GM12878 (cell line): ENCODE results near the gene VIPAS39. TPM values are rescaled to one million over a fixed set of nuclear protein-coding genes. Genes with fewer than 3 reads are reported as not detected.

Source experiments
- ATAC-seq: fragments of 200-7000 bp; cut with Tn5 transposase; 3 replicates; pipeline ENCODE4 v1.9.1; 2020; ENCODE audit warnings: mild to moderate bottlenecking, moderate library complexity
- BruUV-seq: library from RNA; stranded (reverse); fragments of 400-500 nt; replicated peaks from 2 replicates; lab custom pipeline; 2021; lab: Mats Ljungman, UMichigan
- CTCF ChIA-PET: fragments of 300-600 bp; sonication (Branson Sonifier 250); formaldehyde crosslinking; extraction: SDS; loops from one replicate; lab custom pipeline; 2021; ENCODE audit warnings: inconsistent platforms; lab: Yijun Ruan, JAX
- POLR2A ChIA-PET: fragments of 350-600 bp; formaldehyde crosslinking; extraction: SDS; loops from one replicate; lab custom pipeline; 2021; ENCODE audit warnings: inconsistent platforms; lab: Charles Lee
- RAD21 ChIA-PET: fragments of 300-600 bp; sonication (Branson Sonifier 250); formaldehyde crosslinking; loops from one replicate; lab custom pipeline; 2023; ENCODE audit warnings: antibody characterized with exemption; ENCODE audit not compliant: unreplicated experiment; lab: Charles Lee
- SMC1A ChIA-PET: fragments of 300-600 bp; sonication (Branson Sonifier 250); formaldehyde crosslinking; loops from one replicate; lab custom pipeline; 2023; ENCODE audit not compliant: unreplicated experiment, uncharacterized antibody; lab: Charles Lee
- DNase-seq: peaks from one replicate; pipeline ENCODE4 v3.0.0-alpha.2; 2011; ENCODE audit warnings: low read depth, low spot score
- FAIRE-seq: peaks from 3 replicates; lab custom pipeline; 2011; peaks lifted over from hg19 to GRCh38; lab: Jason Lieb, UNC
- H2AFZ ChIP-seq: 2 replicates; pipeline ENCODE4 v1.6.0; 2011; ENCODE audit warnings: low read depth, low read length, control low read depth; ENCODE audit not compliant: control insufficient read depth
- H3K27ac ChIP-seq: 2 replicates; pipeline ENCODE4 v1.5.1; 2011; ENCODE audit warnings: control low read depth; ENCODE audit not compliant: control insufficient read depth, insufficient read depth
- H3K27me3 ChIP-seq, 2 experiments: replicated peaks in 1 of 2; 2 replicates each; pipeline versions ENCODE4 v1.6.0 to v1.6.1; 2011; ENCODE audit warnings: low read length in 1 of 2; ENCODE audit not compliant: control insufficient read depth in 2 of 2, insufficient read depth in 2 of 2
- H3K36me3 ChIP-seq, 2 experiments: 2 replicates each; pipeline ENCODE4 v1.5.1; 2011; ENCODE audit warnings: low read length in 1 of 2; ENCODE audit not compliant: control insufficient read depth in 2 of 2, insufficient read depth in 2 of 2
- H3K4me1 ChIP-seq: 2 replicates; pipeline ENCODE4 v1.6.1; 2011; ENCODE audit warnings: mild to moderate bottlenecking, low read length, moderate library complexity, mixed read lengths; ENCODE audit not compliant: control insufficient read depth, insufficient read depth
- H3K4me2 ChIP-seq: 2 replicates; pipeline ENCODE4 v1.6.0; 2011; ENCODE audit warnings: control low read depth; ENCODE audit not compliant: control insufficient read depth, insufficient read depth
- H3K4me3 ChIP-seq: fragments of 200-600 bp; sonication (generic); 2 replicates; pipeline ENCODE4 v1.5.1; 2016
- H3K79me2 ChIP-seq: 2 replicates; pipeline ENCODE4 v1.6.0; 2011; ENCODE audit warnings: low read length; ENCODE audit not compliant: control insufficient read depth, insufficient read depth
- H3K9ac ChIP-seq: 2 replicates; pipeline ENCODE4 v1.8.0; 2011; ENCODE audit warnings: low read length, control low read depth, mixed read lengths; ENCODE audit not compliant: control insufficient read depth, insufficient read depth
- H3K9me3 ChIP-seq: replicated peaks from 3 replicates; pipeline ENCODE4 v1.5.1; 2011; ENCODE audit warnings: mild to moderate bottlenecking, low read length; ENCODE audit not compliant: control insufficient read depth, insufficient read depth
- H4K20me1 ChIP-seq: 2 replicates; pipeline ENCODE4 v1.6.0; 2011; ENCODE audit not compliant: control insufficient read depth, insufficient read depth
- ATF2 ChIP-seq: IDR thresholded peaks from 2 replicates; pipeline ENCODE4 v1.6.1; 2012; ENCODE audit warnings: low read length, inconsistent platforms
- EP300 ChIP-seq, 2 experiments: fragments of 150-350 bp in 1 of 2; IDR thresholded peaks; 2 replicates each; pipeline ENCODE4 v1.6.1; 2011 to 2012; ENCODE audit warnings: low read depth in 2 of 2, low read length in 2 of 2, borderline replicate concordance in 1 of 2, improper control_type of control experiment in 1 of 2, inconsistent platforms in 1 of 2; ENCODE audit not compliant: control insufficient read depth in 1 of 2
- GABPA ChIP-seq: IDR thresholded peaks from 2 replicates; pipeline ENCODE4 v1.6.1; 2014; ENCODE audit warnings: antibody characterized with exemption, low read depth, mild to moderate bottlenecking, inconsistent platforms
- MAX ChIP-seq: IDR thresholded peaks from 2 replicates; pipeline ENCODE4 v1.6.1; 2012; ENCODE audit warnings: low read depth, low read length, improper control_type of control experiment
- NFIC ChIP-seq: IDR thresholded peaks from 2 replicates; pipeline ENCODE4 v1.6.1; 2012; ENCODE audit warnings: low read depth, mild to moderate bottlenecking, inconsistent platforms, low read length, moderate library complexity
- NR2C1 ChIP-seq: fragments of 450-650 bp; IDR thresholded peaks from 2 replicates; pipeline ENCODE4 v1.6.1; 2017; ENCODE audit warnings: antibody characterized with exemption, mild to moderate bottlenecking, moderate library complexity
- POU2F2 ChIP-seq: IDR thresholded peaks from 3 replicates; pipeline ENCODE4 v1.6.1; 2011; ENCODE audit warnings: low read depth, mild to moderate bottlenecking, low read length, borderline replicate concordance
- RELA ChIP-seq: fragments of 450-650 bp; IDR thresholded peaks from 2 replicates; pipeline ENCODE4 v1.8.0; 2014; ENCODE audit warnings: borderline replicate concordance; ENCODE audit not compliant: partially characterized antibody
- TCF12 ChIP-seq: IDR thresholded peaks from 2 replicates; pipeline ENCODE4 v1.6.1; 2011; ENCODE audit warnings: low read depth, mild to moderate bottlenecking, low read length
- ZNF24 ChIP-seq: fragments of 450-650 bp; IDR thresholded peaks from 2 replicates; pipeline ENCODE4 v1.6.1; 2017; ENCODE audit warnings: antibody characterized with exemption, mild to moderate bottlenecking
- ZNF687 ChIP-seq: fragments of 450-650 bp; IDR thresholded peaks from 2 replicates; pipeline ENCODE4 v1.6.1; 2017; ENCODE audit warnings: mild to moderate bottlenecking, moderate library complexity
- ZSCAN29 ChIP-seq: fragments of 450-650 bp; IDR thresholded peaks from 2 replicates; pipeline ENCODE4 v1.6.1; 2017; ENCODE audit warnings: mild to moderate bottlenecking, moderate library complexity
- WGBS: methylation state at CpG from one replicate; pipeline ENCODE4 v1.1.6; 2016; ENCODE audit warnings: low lambda C conversion rate; ENCODE audit not compliant: insufficient replicate concordance, insufficient coverage; ENCODE audit errors: missing lambda C conversion rate; 5-methylcytosine and 5-hydroxymethylcytosine counted together
- in situ Hi-C: fragments of 300-500 bp; cut with MboI; formaldehyde crosslinking; loops from 9 replicates; pipeline ENCODE4 v1.14.3; 2018; ENCODE audit warnings: mixed read lengths
- intact Hi-C: fragments of 100-400 bp; cut with micrococcal nuclease; formaldehyde crosslinking; loops from one replicate; pipeline ENCODE4 v1.14.2; 2022; ENCODE audit not compliant: unreplicated experiment
- polyA plus RNA-seq, 11 experiments: library from polyadenylated mRNA; depleted of rRNA in 4 of 11; unstranded in 6 of 11; stranded (reverse) in 5 of 11; fragments of >200 nt; fragmentation: Nextera tagmentation in 4 of 11; fragmentation: Illumina TruSeq in 1 of 11; extraction: Ambion mirVana in 4 of 11; extraction: Trizol in 1 of 11; gene quantifications; 1 replicate in 1 of 11; 2 replicates in 10 of 11; pipeline versions ENCODE4 v1.2.1 to v1.2.3, GENCODE V29; 2011 to 2016; ENCODE audit warnings: inconsistent platforms in 2 of 11, missing spikeins in 2 of 11, low read depth in 1 of 11
- total RNA-seq, 4 experiments: library from RNA; depleted of rRNA in 3 of 4; stranded (reverse); fragments of >200 nt in 3 of 4; fragmentation: Illumina TruSeq in 1 of 4; extraction: Trizol in 1 of 4; gene quantifications; 2 replicates each; pipeline versions ENCODE4 v1.2.1 to v1.2.3, GENCODE V29; 2013 to 2021
- TF ChIP-seq, protein P1 (sequence below): fragments of 450-650 bp; IDR thresholded peaks from 2 replicates; pipeline ENCODE4 v1.6.1; 2014; ENCODE audit warnings: mild to moderate bottlenecking
- TF ChIP-seq, protein P2 (sequence below): fragments of 450-650 bp; IDR thresholded peaks from 2 replicates; pipeline ENCODE4 v1.6.1; 2016; ENCODE audit warnings: mild to moderate bottlenecking

Gene VIPAS39
- total and polyA plus RNA-seq, 10 of the 15 experiments (the other 5 are each of a cell fraction or from before 2014, with no cell fraction given), result 6.7 to 38.8 (median 18.5) TPM

DNA sequence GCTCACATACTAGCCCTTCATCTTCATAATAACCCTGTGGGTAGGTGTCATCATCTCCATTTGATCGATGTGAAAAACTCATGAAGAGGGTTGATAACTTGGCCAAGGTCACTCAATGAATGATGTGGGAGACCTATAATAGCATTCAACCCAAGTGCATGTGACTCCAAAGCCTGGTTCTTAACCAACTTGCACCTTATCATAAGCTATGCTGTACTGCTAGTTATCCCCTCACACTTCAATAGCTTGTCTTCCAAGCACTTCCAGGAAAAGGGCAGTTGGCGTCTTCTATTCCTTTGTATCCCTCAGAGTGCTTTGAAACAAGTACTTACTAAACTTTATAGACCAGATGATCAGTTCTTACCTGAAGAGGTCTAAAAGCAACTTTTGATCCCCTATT, 15.2 kb downstream of the VIPAS39 start:
- DNase-seq (no peak), FAIRE-seq (no peak), ATAC-seq (no peak)
- ChIA-PET POLR2A (no interaction called here), RAD21 (no interaction called here), SMC1A (interaction anchor here (0.6 to 1.2 kb wide), 2 partner anchors 16 to 75 kb away, joined by 3 to 4 read pairs; no protein-coding TSS in a partner anchor), CTCF (interaction anchor here (0.6 kb wide), 1 partner anchor 1092 kb away, joined by 3 read pairs; no protein-coding TSS in a partner anchor)
- H3K4me3 ChIP-seq, result no peak overlapping the region
- H3K27ac ChIP-seq, result no peak overlapping the region
- H3K27me3 ChIP-seq, result no peaks in the 10 kb centered on the region
- no peaks in the 10 kb centered on the region for H3K79me2 ChIP-seq
- no peaks in the 10 kb centered on the region for H3K9me3 ChIP-seq
- 96% methylated on average over 2 of the region's 2 CpGs for WGBS
- intact Hi-C loops (no loop called here), in situ Hi-C loops (no loop called here)
- no peak overlapping the region for H3K4me2 ChIP-seq
- H3K36me3 ChIP-seq, result peaks cover 6 to 28% of the 10 kb centered on the region in 2 experiments
- H4K20me1 ChIP-seq, result no peaks in the 10 kb centered on the region
- BruUV-seq, result no TSS peak
- H3K9ac ChIP-seq, result no peak overlapping the region
- no peak overlapping the region for H2AFZ ChIP-seq
- no peaks in the 10 kb centered on the region for H3K4me1 ChIP-seq
- TF ChIP-seq MAX (no peak), GABPA (no peak), NR2C1 (no peak), ZNF24 (no peak), EP300 (IDR thresholded peaks at IDR 0.05; ENCODE audit: borderline replicate concordance in 1 of 2, control insufficient read depth in 1 of 2, low read depth in 2 of 2, low read length in 2 of 2) (no peak), RELA (no peak), NFIC (no peak), ZNF687 (no peak), ATF2 (no peak), TCF12 (no peak), ZSCAN29 (no peak), POU2F2 (no peak)
- TF ChIP-seq, protein P1, sequence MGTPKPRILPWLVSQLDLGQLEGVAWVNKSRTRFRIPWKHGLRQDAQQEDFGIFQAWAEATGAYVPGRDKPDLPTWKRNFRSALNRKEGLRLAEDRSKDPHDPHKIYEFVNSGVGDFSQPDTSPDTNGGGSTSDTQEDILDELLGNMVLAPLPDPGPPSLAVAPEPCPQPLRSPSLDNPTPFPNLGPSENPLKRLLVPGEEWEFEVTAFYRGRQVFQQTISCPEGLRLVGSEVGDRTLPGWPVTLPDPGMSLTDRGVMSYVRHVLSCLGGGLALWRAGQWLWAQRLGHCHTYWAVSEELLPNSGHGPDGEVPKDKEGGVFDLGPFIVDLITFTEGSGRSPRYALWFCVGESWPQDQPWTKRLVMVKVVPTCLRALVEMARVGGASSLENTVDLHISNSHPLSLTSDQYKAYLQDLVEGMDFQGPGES, result no peak
- TF ChIP-seq, protein P2, sequence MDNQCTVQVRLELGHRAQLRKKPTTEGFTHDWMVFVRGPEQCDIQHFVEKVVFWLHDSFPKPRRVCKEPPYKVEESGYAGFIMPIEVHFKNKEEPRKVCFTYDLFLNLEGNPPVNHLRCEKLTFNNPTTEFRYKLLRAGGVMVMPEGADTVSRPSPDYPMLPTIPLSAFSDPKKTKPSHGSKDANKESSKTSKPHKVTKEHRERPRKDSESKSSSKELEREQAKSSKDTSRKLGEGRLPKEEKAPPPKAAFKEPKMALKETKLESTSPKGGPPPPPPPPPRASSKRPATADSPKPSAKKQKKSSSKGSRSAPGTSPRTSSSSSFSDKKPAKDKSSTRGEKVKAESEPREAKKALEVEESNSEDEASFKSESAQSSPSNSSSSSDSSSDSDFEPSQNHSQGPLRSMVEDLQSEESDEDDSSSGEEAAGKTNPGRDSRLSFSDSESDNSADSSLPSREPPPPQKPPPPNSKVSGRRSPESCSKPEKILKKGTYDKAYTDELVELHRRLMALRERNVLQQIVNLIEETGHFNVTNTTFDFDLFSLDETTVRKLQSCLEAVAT, result no peak
